NCI-H446 (cell line): ENCODE measurements around the gene UPF1.

Source experiments
- DNase-seq, 2 experiments: peaks; one replicate each; lab custom pipeline; 2025; lab: John Stamatoyannopoulos, UW

The UPF1 gene

GRCh38 chr19:18875726-18876125 is 44.0 kb downstream of the UPF1 start:
- DNase-seq = no peak

- DNase-seq = no peak
These were observed 45.1 kb downstream of the UPF1 start for GRCh38 chr19:18876865-18877264.

GRCh38 chr19:18878058-18878797 is 46.5 kb downstream of the UPF1 start:
- DNase-seq = no peak

- no peak for DNase-seq
These were observed 47.3 kb downstream of the UPF1 start for GRCh38 chr19:18878858-18879578.

GRCh38 chr19:18879579-18880373 is 48.0 kb downstream of the UPF1 start:
- no peak for DNase-seq

- DNase-seq = no peak
These were observed 49.7 kb downstream of the UPF1 start for GRCh38 chr19:18881491-18881890.

- DNase-seq = no peak
These were observed 52.0 kb downstream of the UPF1 start for GRCh38 chr19:18883526-18884304.

GRCh38 chr19:18886972-18887371 is 55.2 kb downstream of the UPF1 start:
- no peak for DNase-seq

GRCh38 chr19:18889949-18890745 is 58.4 kb downstream of the UPF1 start:
- no peak for DNase-seq

- no peak for DNase-seq
These were observed 62.0 kb downstream of the UPF1 start for GRCh38 chr19:18893587-18894253.

GRCh38 chr19:18894254-18895037 is 62.7 kb downstream of the UPF1 start:
- peak; percentile 86 to 93 for DNase-seq

- DNase-seq = no peak
These were observed 63.5 kb downstream of the UPF1 start for GRCh38 chr19:18895038-18895823.

GRCh38 chr19:18895824-18896341 is 64.1 kb downstream of the UPF1 start, which contains the start of gene CERS1:
CERS1 (minus strand) TSS chr19:18896158; CDS start chr19:18896072, 86 bp downstream.
- peak in 1 of 2 experiments; percentile 69 for DNase-seq

- DNase-seq = peak in 1 of 2 experiments; percentile 31
These were observed 64.7 kb downstream of the UPF1 start for GRCh38 chr19:18896421-18896841.

- DNase-seq = no peak
These were observed 65.6 kb downstream of the UPF1 start for GRCh38 chr19:18897094-18898029.

GRCh38 chr19:18898081-18898606 is 66.4 kb downstream of the UPF1 start:
- no peak for DNase-seq
